CD14-positive monocyte (primary cell): ENCODE data around the gene CDCA4. TPM values are rescaled to one million over a fixed set of nuclear protein-coding genes. Genes with fewer than 3 reads are reported as not detected.
A peak's percentile ranks its signal among the peaks of the same experiment; 100 is the strongest.

Experiments used
- DNase-seq, 3 donors: peaks; one replicate each; pipeline ENCODE4 v3.0.0-alpha.2; 2011 to 2022
- H2AFZ ChIP-seq: 2 replicates; pipeline ENCODE4 v1.6.0; 2012; ENCODE audit warnings: mild to moderate bottlenecking, low read depth, low read length, inconsistent platforms; ENCODE audit not compliant: insufficient read depth, poor library complexity, severe bottlenecking
- H3K27ac ChIP-seq, 2 donors: 1 replicate in 1 of 2; 2 replicates in 1 of 2; pipeline ENCODE4 v1.5.1; 2012 to 2013; ENCODE audit warnings: low read length in 2 of 2, control low read depth in 1 of 2, inconsistent platforms in 1 of 2, low read depth in 1 of 2, mild to moderate bottlenecking in 1 of 2
- H3K27me3 ChIP-seq, 2 donors: one replicate each; pipeline versions ENCODE4 v1.6.0 to v1.6.1; 2011 to 2013; ENCODE audit warnings: low read length in 2 of 2; ENCODE audit not compliant: control insufficient read depth in 2 of 2, insufficient read depth in 2 of 2
- H3K36me3 ChIP-seq, 2 donors: replicated peaks in 1 of 2; 1 replicate in 1 of 2; 2 replicates in 1 of 2; pipeline versions ENCODE4 v1.5.1 to v1.6.1; 2012 to 2013; ENCODE audit warnings: low read length in 2 of 2, control low read depth in 1 of 2, inconsistent platforms in 1 of 2, mild to moderate bottlenecking in 1 of 2; ENCODE audit not compliant: insufficient read depth in 2 of 2, control insufficient read depth in 1 of 2
- H3K4me1 ChIP-seq, 2 donors: 1 replicate in 1 of 2; 2 replicates in 1 of 2; pipeline versions ENCODE4 v1.5.1 to v1.6.1; 2012 to 2013; ENCODE audit warnings: low read length in 2 of 2, control low read depth in 1 of 2, inconsistent platforms in 1 of 2, mild to moderate bottlenecking in 1 of 2, moderate library complexity in 1 of 2; ENCODE audit not compliant: insufficient read depth in 2 of 2, control insufficient read depth in 1 of 2
- H3K4me2 ChIP-seq: replicated peaks from 2 replicates; pipeline ENCODE3; 2012; ENCODE audit warnings: low read length, moderate library complexity, mild to moderate bottlenecking; ENCODE audit not compliant: poor library complexity, severe bottlenecking; ENCODE audit errors: extremely low read depth
- H3K4me3 ChIP-seq, 3 experiments: fragments of 200-600 bp in 1 of 3; sonication (generic) in 1 of 3; replicated peaks in 1 of 3; 1 replicate in 2 of 3; 2 replicates in 1 of 3; pipeline ENCODE4 v1.5.1; 2011 to 2013; ENCODE audit warnings: low read length in 3 of 3, mild to moderate bottlenecking in 3 of 3, control low read depth in 2 of 3, low read depth in 2 of 3, inconsistent platforms in 1 of 3, moderate library complexity in 1 of 3
- H3K79me2 ChIP-seq: 2 replicates; pipeline ENCODE4 v1.6.0; 2012; ENCODE audit warnings: mild to moderate bottlenecking, control low read depth, inconsistent platforms, low read length, moderate library complexity; ENCODE audit not compliant: insufficient read depth
- H3K9ac ChIP-seq: 2 replicates; pipeline ENCODE4 v1.6.0; 2017; ENCODE audit warnings: low read length, mild to moderate bottlenecking; ENCODE audit not compliant: insufficient read depth, poor library complexity, severe bottlenecking
- H3K9me3 ChIP-seq, 2 donors: replicated peaks in 1 of 2; 1 replicate in 1 of 2; 2 replicates in 1 of 2; pipeline versions ENCODE4 v1.5.1 to v1.6.1; 2012 to 2013; ENCODE audit warnings: low read length in 2 of 2, control low read depth in 1 of 2; ENCODE audit not compliant: control insufficient read depth in 1 of 2, insufficient read depth in 1 of 2
- H4K20me1 ChIP-seq: 2 replicates; pipeline ENCODE4 v1.6.0; 2012; ENCODE audit warnings: mild to moderate bottlenecking, low read length, control low read depth, moderate library complexity; ENCODE audit not compliant: insufficient read depth
- H3K27ac Mint-ChIP-seq, 7 donors: one replicate each; pipeline ENCODE4 v1.8.0; 2020; ENCODE audit warnings: mild to moderate bottlenecking in 7 of 7, mixed read lengths in 7 of 7, moderate library complexity in 6 of 7, inconsistent platforms in 2 of 7
- H3K27me3 Mint-ChIP-seq, 3 donors: one replicate each; pipeline ENCODE4 v1.8.0; 2021 to 2022; ENCODE audit warnings: low read depth in 3 of 3, mild to moderate bottlenecking in 3 of 3, mixed read lengths in 3 of 3, moderate library complexity in 3 of 3, inconsistent platforms in 1 of 3
- H3K36me3 Mint-ChIP-seq, 2 donors: one replicate each; pipeline ENCODE4 v1.8.0; 2020; ENCODE audit warnings: mixed read lengths in 2 of 2, inconsistent platforms in 1 of 2, mild to moderate bottlenecking in 1 of 2
- H3K4me1 Mint-ChIP-seq: one replicate; pipeline ENCODE4 v1.8.0; 2020; ENCODE audit warnings: mild to moderate bottlenecking, mixed read lengths
- H3K4me3 Mint-ChIP-seq, 2 donors: one replicate each; pipeline ENCODE4 v1.8.0; 2020; ENCODE audit warnings: mild to moderate bottlenecking in 2 of 2, mixed read lengths in 2 of 2, moderate library complexity in 1 of 2
- H3K9me3 Mint-ChIP-seq, 7 donors: one replicate each; pipeline ENCODE4 v1.8.0; 2020 to 2022; ENCODE audit warnings: mixed read lengths in 7 of 7, mild to moderate bottlenecking in 6 of 7, moderate library complexity in 6 of 7, inconsistent platforms in 2 of 7
- WGBS: methylation state at CpG from one replicate; pipeline ENCODE4 v1.1.5; 2013; ENCODE audit warnings: missing lambda C conversion rate; ENCODE audit not compliant: insufficient coverage; 5-methylcytosine and 5-hydroxymethylcytosine counted together
- intact Hi-C, 2 donors: fragments of 100-400 bp; cut with micrococcal nuclease; formaldehyde crosslinking; loops; one replicate each; pipeline versions ENCODE4 v1.15.0 to v1.15.1; 2023
- polyA plus RNA-seq, 3 donors: library from polyadenylated mRNA; depleted of rRNA in 1 of 3; unstranded in 2 of 3; stranded (reverse) in 1 of 3; fragments of 300-500 nt in 2 of 3; fragments of >200 nt in 1 of 3; fragmentation: Illumina TruSeq in 2 of 3; gene quantifications; 1 replicate in 2 of 3; 2 replicates in 1 of 3; pipeline ENCODE4 v1.2.3, GENCODE V29; 2012 to 2021
- TF ChIP-seq, protein P1 (sequence below): fragments of 200-600 bp; IDR thresholded peaks from one replicate; pipeline ENCODE4 v1.8.0; 2022; ENCODE audit warnings: antibody characterized with exemption, mild to moderate bottlenecking

Gene CDCA4
- polyA plus RNA-seq, 3 donors, result 8.6 to 12.0 (median 11.6) TPM

DNA sequence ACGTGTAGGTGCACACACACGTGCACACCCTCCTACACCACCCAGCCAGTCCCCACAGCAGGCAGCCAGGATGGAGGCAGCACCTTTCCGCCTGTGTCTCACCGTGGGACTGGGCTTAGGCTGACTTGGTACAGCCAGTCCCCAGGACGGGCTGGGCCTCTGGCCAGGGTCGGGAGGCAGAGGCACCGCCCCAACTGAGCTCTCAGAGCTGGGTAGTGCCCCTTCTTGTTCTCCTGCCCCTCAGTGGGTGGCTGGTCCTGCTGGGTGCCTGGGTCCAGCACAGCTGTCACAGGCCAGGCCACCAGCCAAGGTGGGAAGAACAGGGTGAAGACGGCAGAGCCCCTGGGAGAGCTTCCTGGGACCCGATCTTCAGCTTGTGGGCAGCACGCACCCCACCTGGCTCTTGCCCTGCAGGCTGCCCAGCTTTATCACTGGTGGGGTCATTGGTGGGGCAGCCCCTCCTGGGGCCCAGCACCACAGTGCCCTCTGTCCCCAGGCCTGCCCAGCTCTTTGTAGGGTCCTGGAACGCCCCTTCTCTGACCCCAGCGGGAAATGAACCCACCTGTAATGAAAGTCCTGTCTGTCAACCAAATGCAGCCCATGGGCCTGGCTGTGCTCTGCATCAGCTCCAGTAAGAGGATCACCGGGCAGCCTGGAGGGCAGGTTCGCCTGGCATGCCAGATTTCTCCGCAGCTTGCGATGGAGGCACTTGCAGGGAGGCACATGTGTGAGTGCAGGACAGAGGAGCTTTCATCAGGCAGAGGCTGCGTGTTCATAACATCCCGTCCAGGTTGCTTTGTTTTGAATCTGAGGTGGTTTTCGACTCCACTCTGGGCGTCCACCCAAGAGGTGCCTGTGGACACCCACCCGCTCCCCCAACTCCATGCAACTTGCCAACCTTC, 14.7 kb downstream of the CDCA4 start:
- Histone ChIP-seq H3K79me2 (peaks cover 28% of the 10 kb centered on the region), H3K9me3 (no peaks in the 10 kb centered on the region), H2AFZ (no peak overlapping the region), H3K36me3 (peaks cover 34 to 49% of the 10 kb centered on the region in 2 donors), H3K9ac (no peak overlapping the region), H4K20me1 (no peaks in the 10 kb centered on the region), H3K27me3 (no peaks in the 10 kb centered on the region), H3K4me2 (no peak overlapping the region), H3K4me3 (no peak overlapping the region), H3K27ac (no peak overlapping the region), H3K4me1 (no peaks in the 10 kb centered on the region)
- DNase-seq, result no peak
- Mint-ChIP-seq H3K36me3 (peaks cover 32 to 50% of the 10 kb centered on the region in 2 donors), H3K27ac (peak overlapping the region in 3 of 7 donors; percentile 44 to 60 (median 50)), H3K9me3 (peaks cover 0 to 2% (median 0%) of the 10 kb centered on the region in 7 donors), H3K4me1 (no peaks in the 10 kb centered on the region), H3K4me3 (no peak overlapping the region), H3K27me3 (peaks cover 0 to 2% (median 0%) of the 10 kb centered on the region in 3 donors)
- WGBS, result 93% methylated on average over 16 of the region's 21 CpGs
- intact Hi-C loops, result loop anchor here in 1 of 2 donors (10.0 kb wide), 1 partner anchor 871 kb away; the partner anchor contains the start of gene KIF26A
- TF ChIP-seq, protein P1, sequence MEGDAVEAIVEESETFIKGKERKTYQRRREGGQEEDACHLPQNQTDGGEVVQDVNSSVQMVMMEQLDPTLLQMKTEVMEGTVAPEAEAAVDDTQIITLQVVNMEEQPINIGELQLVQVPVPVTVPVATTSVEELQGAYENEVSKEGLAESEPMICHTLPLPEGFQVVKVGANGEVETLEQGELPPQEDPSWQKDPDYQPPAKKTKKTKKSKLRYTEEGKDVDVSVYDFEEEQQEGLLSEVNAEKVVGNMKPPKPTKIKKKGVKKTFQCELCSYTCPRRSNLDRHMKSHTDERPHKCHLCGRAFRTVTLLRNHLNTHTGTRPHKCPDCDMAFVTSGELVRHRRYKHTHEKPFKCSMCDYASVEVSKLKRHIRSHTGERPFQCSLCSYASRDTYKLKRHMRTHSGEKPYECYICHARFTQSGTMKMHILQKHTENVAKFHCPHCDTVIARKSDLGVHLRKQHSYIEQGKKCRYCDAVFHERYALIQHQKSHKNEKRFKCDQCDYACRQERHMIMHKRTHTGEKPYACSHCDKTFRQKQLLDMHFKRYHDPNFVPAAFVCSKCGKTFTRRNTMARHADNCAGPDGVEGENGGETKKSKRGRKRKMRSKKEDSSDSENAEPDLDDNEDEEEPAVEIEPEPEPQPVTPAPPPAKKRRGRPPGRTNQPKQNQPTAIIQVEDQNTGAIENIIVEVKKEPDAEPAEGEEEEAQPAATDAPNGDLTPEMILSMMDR, result no peak

DNA sequence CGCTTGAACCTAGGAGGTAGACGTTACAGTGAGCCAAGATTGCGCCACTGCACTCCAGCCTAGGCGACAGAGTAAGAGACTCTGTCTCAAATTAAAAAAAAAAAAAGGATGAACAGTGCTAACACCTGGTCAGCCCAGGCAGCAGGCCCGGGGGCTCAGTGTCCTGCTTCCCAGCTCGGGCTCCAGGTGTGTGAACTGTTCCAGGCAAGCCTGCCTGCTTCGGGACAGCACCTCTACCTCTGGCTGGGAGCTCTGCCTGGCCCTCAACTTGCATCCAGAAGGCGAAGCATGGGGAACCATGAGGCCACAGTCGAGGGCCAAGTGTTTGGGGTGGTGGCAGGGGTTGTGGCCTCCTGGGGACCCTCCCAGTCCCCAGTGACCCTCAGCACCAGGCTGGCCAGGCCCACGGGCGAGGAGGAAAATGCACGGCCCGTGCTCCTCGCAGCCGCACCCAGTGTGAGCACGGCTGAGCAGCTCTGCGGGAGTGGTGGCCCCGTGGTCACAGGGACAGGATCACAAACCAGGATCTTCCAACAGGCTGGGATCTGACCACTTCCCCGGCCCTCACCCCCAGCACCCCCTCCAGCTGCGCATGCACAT, 15.5 kb downstream of the CDCA4 start:
- Histone ChIP-seq H3K4me2 (no peak overlapping the region), H3K9ac (no peak overlapping the region), H3K27me3 (no peaks in the 10 kb centered on the region), H3K4me1 (no peaks in the 10 kb centered on the region), H3K9me3 (no peaks in the 10 kb centered on the region), H3K4me3 (no peak overlapping the region), H3K79me2 (peaks cover 21% of the 10 kb centered on the region), H3K36me3 (peaks cover 28 to 41% of the 10 kb centered on the region in 2 donors), H3K27ac (no peak overlapping the region), H4K20me1 (no peaks in the 10 kb centered on the region), H2AFZ (no peak overlapping the region)
- Mint-ChIP-seq H3K9me3 (peaks cover 0 to 2% (median 0%) of the 10 kb centered on the region in 7 donors), H3K4me1 (no peaks in the 10 kb centered on the region), H3K4me3 (no peak overlapping the region), H3K27me3 (no peaks in the 10 kb centered on the region), H3K27ac (peak overlapping the region in 1 of 7 donors; percentile 60), H3K36me3 (peaks cover 26 to 42% of the 10 kb centered on the region in 2 donors)
- TF ChIP-seq, protein P1, result no peak
- no peak for DNase-seq
- intact Hi-C loops, result loop anchor here in 1 of 2 donors (10.0 kb wide), 1 partner anchor 871 kb away; the partner anchor contains the start of gene KIF26A
- 78% methylated on average over 14 of the region's 20 CpGs for WGBS
